OCI-LY3 (cell line): Measurements from ENCODE around the gene RNF2.

Experiments used
- H2AFZ ChIP-seq: fragments of 200-600, 300-600 bp; shearing (Covaris generic); 2 replicates; pipeline ENCODE4 v1.6.0; 2014; ENCODE audit warnings: antibody characterized with exemption, low read depth, low read length
- H3K27ac ChIP-seq: fragments of 200-600, 300-600 bp; sonication (generic); 2 replicates; pipeline ENCODE4 v1.5.1; 2014; ENCODE audit warnings: mild to moderate bottlenecking, low read length, moderate library complexity, mixed read lengths
- H3K27me3 ChIP-seq: fragments of 200-600, 300-600 bp; sonication (generic); 2 replicates; pipeline ENCODE4 v1.6.1; 2014; ENCODE audit warnings: low read depth, low read length, mixed read lengths
- H3K36me3 ChIP-seq: fragments of 200-600, 300-600 bp; sonication (generic); replicated peaks from 2 replicates; pipeline ENCODE3; 2014; ENCODE audit warnings: low read depth, low read length, mixed read lengths
- H3K4me1 ChIP-seq: fragments of 300-600, 200-600 bp; sonication (generic); 2 replicates; pipeline ENCODE4 v1.6.1; 2014; ENCODE audit warnings: low read length, mixed read lengths
- H3K4me2 ChIP-seq: fragments of 200-600, 300-600 bp; sonication (generic); 2 replicates; pipeline ENCODE4 v1.6.1; 2014; ENCODE audit warnings: low read length, mixed read lengths
- H3K4me3 ChIP-seq: fragments of 300-600, 200-600 bp; sonication (generic); 2 replicates; pipeline ENCODE4 v1.5.1; 2014; ENCODE audit warnings: antibody characterized with exemption, mild to moderate bottlenecking, low read length, moderate library complexity
- H3K79me2 ChIP-seq: fragments of 300-600, 200-600 bp; shearing (Covaris generic); 2 replicates; pipeline ENCODE4 v1.6.1; 2014; ENCODE audit warnings: mild to moderate bottlenecking, low read length, mixed read lengths
- H3K9ac ChIP-seq: fragments of 300-600, 200-600 bp; shearing (Covaris generic); 2 replicates; pipeline ENCODE4 v1.6.0; 2014; ENCODE audit warnings: mild to moderate bottlenecking, low read length, moderate library complexity
- H3K9me3 ChIP-seq: fragments of 200-600, 300-600 bp; shearing (Covaris generic); 2 replicates; pipeline ENCODE4 v1.6.1; 2014; ENCODE audit warnings: low read length, mixed read lengths; ENCODE audit not compliant: insufficient read depth
- H4K20me1 ChIP-seq: fragments of 200-600, 300-600 bp; sonication (generic); 2 replicates; pipeline ENCODE4 v1.6.1; 2016; ENCODE audit warnings: low read length, mixed read lengths; ENCODE audit not compliant: insufficient read depth
- EZH2phosphoT487 ChIP-seq: fragments of 200-600 bp; shearing (Covaris generic); IDR thresholded peaks from 2 replicates; pipeline ENCODE4 v1.6.1; 2018; ENCODE audit warnings: antibody characterized with exemption, mixed run types, low read depth
- TF ChIP-seq, protein P1 (sequence below): fragments of 200-600, 300-600 bp; sonication (generic); IDR thresholded peaks from 2 replicates; pipeline ENCODE4 v1.5.1; 2014; ENCODE audit warnings: antibody characterized with exemption, low read length, low read depth

The RNF2 gene

DNA sequence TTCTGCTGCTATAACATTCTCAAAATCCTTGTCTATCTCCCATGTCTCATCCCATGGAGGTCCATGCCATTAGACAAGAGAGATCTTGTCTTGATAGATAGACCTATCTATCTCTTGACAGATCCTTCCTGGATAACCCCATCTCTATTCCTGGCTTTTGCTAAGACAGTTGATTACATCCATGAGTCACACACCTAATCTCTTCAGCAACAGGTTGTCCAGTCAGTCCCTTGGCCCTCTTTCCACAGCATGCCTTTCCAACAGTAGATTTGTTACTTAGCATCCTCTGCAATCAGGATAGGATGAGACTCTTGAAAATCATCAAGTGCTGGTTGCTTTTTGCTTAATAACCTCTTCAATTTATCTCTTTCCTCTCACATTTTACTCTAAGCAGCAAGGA is 64.8 kb downstream of the RNF2 start:
- TF ChIP-seq EZH2phosphoT487 = no peak
- TF ChIP-seq, protein P1, sequence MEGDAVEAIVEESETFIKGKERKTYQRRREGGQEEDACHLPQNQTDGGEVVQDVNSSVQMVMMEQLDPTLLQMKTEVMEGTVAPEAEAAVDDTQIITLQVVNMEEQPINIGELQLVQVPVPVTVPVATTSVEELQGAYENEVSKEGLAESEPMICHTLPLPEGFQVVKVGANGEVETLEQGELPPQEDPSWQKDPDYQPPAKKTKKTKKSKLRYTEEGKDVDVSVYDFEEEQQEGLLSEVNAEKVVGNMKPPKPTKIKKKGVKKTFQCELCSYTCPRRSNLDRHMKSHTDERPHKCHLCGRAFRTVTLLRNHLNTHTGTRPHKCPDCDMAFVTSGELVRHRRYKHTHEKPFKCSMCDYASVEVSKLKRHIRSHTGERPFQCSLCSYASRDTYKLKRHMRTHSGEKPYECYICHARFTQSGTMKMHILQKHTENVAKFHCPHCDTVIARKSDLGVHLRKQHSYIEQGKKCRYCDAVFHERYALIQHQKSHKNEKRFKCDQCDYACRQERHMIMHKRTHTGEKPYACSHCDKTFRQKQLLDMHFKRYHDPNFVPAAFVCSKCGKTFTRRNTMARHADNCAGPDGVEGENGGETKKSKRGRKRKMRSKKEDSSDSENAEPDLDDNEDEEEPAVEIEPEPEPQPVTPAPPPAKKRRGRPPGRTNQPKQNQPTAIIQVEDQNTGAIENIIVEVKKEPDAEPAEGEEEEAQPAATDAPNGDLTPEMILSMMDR = no peak
- no peak overlapping the region for H3K4me3 ChIP-seq
- peaks cover 15% of the 10 kb centered on the region for H3K36me3 ChIP-seq
- H2AFZ ChIP-seq = no peak overlapping the region
- H3K79me2 ChIP-seq = no peaks in the 10 kb centered on the region
- no peaks in the 10 kb centered on the region for H4K20me1 ChIP-seq
- H3K4me1 ChIP-seq = 0 out of 2 replicates have a peak, but pooled peaks cover 5% of the 10 kb centered on the region
- no peak overlapping the region for H3K27ac ChIP-seq
- H3K9ac ChIP-seq = no peak overlapping the region
- H3K9me3 ChIP-seq = peaks cover 8% of the 10 kb centered on the region; the same call in 1 of the 2 replicates
- H3K27me3 ChIP-seq = no peaks in the 10 kb centered on the region
- no peak overlapping the region for H3K4me2 ChIP-seq

DNA sequence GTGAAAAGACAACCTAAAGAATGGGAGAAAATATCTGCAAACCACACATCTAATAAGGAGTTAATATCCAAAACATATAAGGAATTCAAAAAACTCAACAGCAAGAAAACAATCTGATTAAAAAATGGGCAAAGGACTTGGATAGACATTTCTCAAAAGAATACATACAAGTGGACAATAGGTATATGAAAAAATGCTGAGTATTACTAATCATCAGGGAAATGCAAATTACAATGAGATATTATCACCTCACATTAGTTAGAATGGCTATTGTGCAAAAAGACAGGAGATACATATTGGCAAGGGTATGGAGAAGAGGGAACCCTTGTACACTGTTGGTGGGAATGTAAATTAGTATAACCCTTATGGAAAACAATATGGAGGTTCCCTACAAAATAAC is 66.5 kb downstream of the RNF2 start:
- Histone ChIP-seq H3K27ac (no peak overlapping the region), H3K27me3 (no peaks in the 10 kb centered on the region), H4K20me1 (no peaks in the 10 kb centered on the region), H3K36me3 (peaks cover 10% of the 10 kb centered on the region), H3K9me3 (peaks cover 8% of the 10 kb centered on the region; the same call in 1 of the 2 replicates), H3K4me3 (no peak overlapping the region), H3K4me1 (0 out of 2 replicates have a peak, but pooled peaks cover 5% of the 10 kb centered on the region), H3K79me2 (no peaks in the 10 kb centered on the region), H3K4me2 (no peak overlapping the region), H2AFZ (no peak overlapping the region), H3K9ac (no peak overlapping the region)
- TF ChIP-seq, protein P1 = no peak
- TF ChIP-seq EZH2phosphoT487 = no peak

DNA sequence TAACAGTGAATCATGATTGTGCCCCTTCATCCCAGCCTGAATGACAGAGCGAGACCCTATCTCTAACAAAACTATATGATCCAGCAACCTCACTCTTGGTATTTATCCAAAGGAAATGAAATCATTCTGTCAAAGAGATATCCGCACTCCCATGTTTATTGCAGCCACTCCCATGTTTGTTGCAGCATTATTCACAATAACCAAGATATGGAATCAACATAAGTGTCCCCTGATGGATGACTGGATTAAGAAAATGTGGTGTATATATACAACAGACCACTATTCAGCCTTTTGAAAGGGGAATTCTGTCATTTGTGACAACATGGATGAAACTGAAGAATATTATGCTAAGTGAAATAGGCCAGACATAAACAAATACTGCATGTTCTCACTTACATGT is 67.0 kb downstream of the RNF2 start:
- Histone ChIP-seq H3K9me3 (peaks cover 8% of the 10 kb centered on the region; the same call in 1 of the 2 replicates), H3K27me3 (no peaks in the 10 kb centered on the region), H3K36me3 (peaks cover 13% of the 10 kb centered on the region), H3K27ac (no peak overlapping the region), H3K79me2 (no peaks in the 10 kb centered on the region), H3K9ac (no peak overlapping the region), H3K4me3 (no peak overlapping the region), H3K4me2 (no peak overlapping the region), H3K4me1 (0 out of 2 replicates have a peak, but pooled peaks cover 5% of the 10 kb centered on the region), H4K20me1 (no peaks in the 10 kb centered on the region), H2AFZ (no peak overlapping the region)
- TF ChIP-seq, protein P1 = no peak
- no peak for TF ChIP-seq EZH2phosphoT487

DNA sequence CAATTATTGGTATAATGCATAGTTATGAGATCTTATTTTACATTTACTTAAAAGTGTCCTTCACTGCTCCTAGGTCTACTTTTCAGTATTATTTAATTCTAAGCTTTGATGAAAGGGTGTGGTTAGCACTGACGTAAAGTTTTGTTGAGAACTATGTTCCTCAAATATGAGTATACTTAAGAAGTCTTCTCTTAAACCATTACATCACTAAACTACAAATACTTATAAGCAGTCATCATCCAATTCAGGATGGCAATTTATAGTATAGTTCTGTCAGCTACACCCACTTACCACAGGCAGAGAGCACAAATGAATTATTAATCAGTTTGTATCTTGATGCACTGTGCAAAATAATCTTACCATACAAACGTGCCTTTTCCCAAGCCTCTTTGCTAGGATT is 84.3 kb downstream of the RNF2 start:
- Histone ChIP-seq H4K20me1 (no peaks in the 10 kb centered on the region), H3K4me1 (peaks cover 3% of the 10 kb centered on the region; the same call in 1 of the 2 replicates), H3K27ac (no peak overlapping the region), H3K9me3 (peaks cover 4% of the 10 kb centered on the region; the same call in 1 of the 2 replicates), H3K79me2 (no peaks in the 10 kb centered on the region), H3K4me3 (no peak overlapping the region), H3K27me3 (no peaks in the 10 kb centered on the region), H2AFZ (no peak overlapping the region), H3K36me3 (peaks cover 43% of the 10 kb centered on the region), H3K9ac (no peak overlapping the region), H3K4me2 (no peak overlapping the region)
- TF ChIP-seq, protein P1 = no peak
- no peak for TF ChIP-seq EZH2phosphoT487
